ELF-1 (cell line): ENCODE data around the gene TTLL12.

Experiments
- DNase-seq: peaks from one replicate; pipeline ENCODE4 v3.0.0-alpha.2; 2016; ENCODE audit warnings: low read depth, low spot score

Gene TTLL12

GRCh38 chr22:43199541-43199940 lies 12.6 kb upstream of the TTLL12 start:
- DNase-seq = no peak

DNA sequence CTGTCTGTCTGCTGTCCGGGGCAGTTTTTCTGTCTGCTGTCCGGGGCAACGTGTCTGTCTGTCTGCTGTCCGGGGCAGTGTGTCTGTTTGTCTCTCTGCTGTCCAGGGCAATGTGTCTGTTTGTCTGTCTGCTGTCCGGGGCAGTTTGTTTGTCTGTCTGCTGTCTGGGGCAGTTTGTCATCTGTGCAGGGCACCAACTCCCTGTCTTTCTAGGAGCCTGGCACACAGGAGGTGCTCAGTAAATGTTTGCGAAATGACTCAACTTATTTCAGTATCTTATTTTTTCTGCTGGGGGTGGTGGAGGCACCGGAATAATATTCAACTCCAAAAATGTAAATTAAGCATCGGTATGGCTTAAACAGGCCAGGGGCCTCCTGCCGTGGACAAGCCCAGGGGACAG lies 12.0 kb upstream of the TTLL12 start:
- DNase-seq = no peak

DNA sequence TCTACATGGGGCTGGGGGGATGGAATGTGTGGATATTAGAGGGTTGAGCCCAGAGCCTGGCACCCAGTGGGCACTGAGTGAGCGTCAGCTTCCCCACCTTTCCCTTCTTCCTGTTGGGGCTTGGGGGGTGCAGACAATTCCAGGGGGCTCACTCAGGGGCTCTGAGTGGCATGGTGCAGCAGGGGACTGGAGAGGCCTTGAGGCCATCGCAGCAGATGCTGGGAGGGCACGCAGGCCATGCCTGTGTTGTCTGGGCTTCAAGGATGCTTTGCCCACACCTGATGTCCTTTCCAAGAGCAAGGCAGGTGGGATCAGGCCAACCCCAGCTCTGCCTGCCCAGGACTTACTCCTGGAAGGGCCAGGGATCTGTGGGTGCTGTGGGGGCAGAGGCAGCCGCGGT lies 11.2 kb upstream of the TTLL12 start:
- no peak for DNase-seq

DNA sequence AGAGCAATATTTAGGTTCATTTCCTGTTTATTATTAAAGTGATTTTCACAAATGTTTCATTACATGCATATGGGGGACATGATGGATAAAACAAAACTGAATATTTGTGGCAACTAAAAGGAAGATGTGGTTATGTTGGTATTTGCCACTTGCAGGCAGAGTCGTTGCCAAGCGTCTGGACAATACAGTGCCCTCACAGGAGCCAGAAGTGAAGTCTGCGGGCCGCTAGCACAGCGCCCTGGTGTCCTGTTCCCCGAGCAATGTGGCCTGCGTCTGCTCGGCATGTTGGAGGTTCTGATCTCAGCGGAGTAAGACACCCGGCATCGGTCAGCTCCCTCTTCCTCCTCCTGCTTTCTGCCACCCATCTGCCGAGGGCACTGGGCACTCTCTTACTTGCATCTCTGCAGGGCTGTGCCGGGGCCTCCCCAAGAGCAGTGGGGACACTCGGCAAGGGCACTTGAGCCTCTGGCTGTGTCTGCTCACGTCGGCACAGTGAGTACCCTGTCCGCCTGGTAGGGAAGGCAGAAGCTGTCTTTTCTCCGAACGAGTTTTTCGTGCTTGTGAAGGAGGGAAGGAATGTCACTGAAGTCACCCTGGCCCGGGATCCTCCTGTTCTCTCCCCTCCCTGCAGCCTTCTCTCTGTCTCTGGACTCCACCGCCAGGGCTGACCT lies 10.5 kb upstream of the TTLL12 start:
- DNase-seq = peak; percentile 57

DNA sequence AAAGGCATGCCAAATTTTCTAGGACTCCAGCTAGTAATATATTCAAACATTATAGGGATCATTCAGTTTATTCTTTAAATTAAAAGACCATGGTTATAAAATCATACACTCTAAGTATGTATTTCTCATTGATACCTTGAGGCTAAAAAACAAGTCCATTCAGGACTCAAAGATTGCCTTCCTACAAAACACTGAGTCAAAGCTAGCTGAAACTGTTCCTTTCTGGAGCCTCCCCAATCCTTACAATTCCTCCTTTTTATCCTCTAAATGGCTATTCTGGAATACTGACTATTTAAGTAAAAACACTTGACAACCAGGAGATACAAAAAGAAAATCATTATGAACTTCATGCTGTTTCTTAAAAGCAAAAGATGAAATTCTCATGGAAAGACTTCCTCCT lies 4.9 kb upstream of the TTLL12 start:
- DNase-seq = no peak

- DNase-seq = peak; percentile 40
Measured at GRCh38 chr22:43188829-43189545, 2.1 kb upstream of the TTLL12 start.

DNA sequence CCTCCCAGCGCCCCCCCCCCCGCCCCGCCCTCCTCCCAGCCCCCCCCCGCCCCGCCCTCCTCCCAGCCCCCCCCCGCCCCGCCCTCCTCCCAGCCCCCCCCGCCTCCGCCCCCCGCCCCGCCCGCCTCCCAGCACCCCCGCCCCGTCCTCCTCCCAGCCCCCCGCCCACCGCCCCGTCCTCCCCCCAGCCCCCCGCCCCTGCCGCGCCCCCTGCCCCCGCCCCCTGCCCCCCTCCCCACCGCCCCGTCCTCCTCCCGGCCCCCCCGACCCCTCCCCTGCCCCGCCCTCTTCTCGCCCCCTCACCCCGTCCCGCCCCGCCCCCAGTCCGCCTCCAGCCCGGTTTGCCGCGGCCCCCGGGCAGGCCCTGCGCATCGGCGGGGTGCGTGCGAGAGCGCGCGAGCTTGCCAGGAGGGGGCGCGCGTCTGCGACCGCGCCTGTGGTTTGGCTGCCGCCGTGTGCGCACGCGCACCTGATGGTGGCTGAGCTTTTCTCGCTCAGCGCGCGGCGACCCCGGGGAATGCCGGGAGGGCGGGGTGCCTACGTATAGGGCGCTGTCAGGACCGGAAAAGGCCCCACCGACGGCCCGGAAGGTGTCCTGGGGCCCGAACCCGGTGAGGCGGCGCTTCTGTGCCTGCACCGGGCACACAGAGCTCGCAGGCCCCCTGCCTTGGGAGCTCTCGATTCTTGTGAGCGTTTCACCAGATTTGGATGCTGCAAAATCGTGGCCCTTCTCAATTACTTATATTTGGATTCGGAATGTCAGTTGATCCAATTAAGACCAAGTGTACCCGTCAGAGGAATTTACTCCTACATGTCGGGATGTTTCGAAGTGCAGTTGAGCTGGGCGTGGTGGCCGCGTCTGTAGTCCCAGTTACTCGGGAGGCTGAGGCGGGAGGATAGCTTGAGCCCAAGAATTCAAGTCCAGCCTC lies 501 bp upstream of the TTLL12 start:
- peak; percentile 98 for DNase-seq

GRCh38 chr22:43185860-43186261 lies 1.1 kb downstream of the TTLL12 start:
- DNase-seq = peak; percentile 42

- DNase-seq = no peak
Measured at GRCh38 chr22:43183496-43184277, 3.2 kb downstream of the TTLL12 start.

DNA sequence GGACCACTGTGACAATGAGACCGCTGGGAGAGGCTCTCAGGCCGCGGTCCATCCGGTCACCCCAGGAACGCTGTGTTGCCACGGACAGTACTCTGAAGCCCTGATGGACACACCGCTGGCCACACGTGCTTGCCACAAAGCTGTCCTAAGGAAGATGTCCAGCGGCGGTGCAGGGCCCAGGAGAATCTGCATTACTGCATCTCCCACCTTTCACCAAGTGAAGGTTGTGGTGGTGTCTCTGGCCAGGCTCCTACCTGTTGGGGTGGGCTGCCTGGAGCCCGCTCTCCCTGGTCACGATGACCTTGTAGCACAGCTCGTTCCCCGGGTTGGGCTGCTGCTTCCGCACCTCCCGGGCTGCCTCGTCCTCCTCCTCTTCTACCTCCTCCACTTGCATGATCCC lies 4.2 kb downstream of the TTLL12 start:
- DNase-seq = no peak

- DNase-seq = no peak
Measured at GRCh38 chr22:43182118-43182517, 4.8 kb downstream of the TTLL12 start.

DNA sequence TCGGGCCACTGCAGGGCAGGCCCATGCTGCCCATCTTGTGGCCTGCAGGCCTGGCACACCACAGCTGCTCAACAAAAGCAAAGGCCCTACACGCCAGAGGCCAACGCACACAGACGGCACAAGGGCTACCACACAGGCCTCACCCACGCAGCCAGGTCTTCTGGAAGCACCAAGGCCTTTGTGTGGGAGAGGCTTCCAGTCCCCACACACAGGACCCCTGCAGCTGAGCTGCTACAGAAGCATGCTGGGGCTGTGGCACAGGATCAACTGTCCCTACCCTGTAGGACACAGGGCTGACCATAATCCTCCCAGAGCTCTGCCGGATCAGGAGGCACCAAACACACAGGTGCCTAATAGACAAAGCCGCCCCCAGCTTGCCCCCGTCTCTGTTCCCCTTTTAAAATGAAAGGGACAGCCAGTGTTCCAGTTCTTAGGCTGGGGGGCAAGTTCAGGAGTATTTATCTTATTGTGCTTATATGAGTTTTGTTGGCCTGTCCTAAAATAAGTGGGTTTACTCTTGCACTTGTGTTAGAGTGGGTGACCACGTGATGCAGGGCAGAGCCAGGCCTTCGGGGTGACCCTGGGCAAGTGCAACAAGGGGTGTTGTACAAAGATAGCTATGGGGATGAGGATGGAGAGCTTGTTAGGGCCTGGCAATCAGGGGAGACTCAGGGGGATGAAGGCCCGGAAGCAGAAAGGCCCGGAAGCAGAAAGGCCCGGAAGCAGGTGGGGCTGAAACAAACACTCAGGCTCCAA lies 5.4 kb downstream of the TTLL12 start:
- no peak for DNase-seq

DNA sequence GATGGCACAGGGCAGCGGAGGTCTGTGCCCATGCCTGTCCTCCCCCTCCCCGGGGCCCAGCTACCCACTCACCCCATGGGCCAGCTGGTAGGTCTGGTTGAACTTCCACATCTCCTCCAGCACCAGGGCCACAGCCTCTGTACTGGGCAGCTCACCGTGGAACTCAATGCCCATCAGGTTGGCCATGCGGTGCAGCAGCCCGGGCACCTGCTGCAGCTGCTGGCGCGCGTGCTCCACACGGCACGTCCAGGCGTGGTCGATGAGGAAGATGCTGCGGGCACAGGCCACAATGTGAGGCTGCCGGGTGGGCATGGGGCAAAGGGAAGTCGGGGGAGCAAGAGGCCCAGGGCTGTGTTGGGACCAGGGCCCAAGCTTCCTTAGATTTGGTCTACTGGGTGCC lies 6.3 kb downstream of the TTLL12 start:
- DNase-seq = no peak

- no peak for DNase-seq
Measured at GRCh38 chr22:43179911-43180195, 7.1 kb downstream of the TTLL12 start.

GRCh38 chr22:43179146-43179910 lies 7.6 kb downstream of the TTLL12 start:
- no peak for DNase-seq

GRCh38 chr22:43177479-43177878 lies 9.5 kb downstream of the TTLL12 start:
- DNase-seq = no peak

GRCh38 chr22:43176090-43176489 lies 10.8 kb downstream of the TTLL12 start:
- DNase-seq = no peak

GRCh38 chr22:43174941-43175531 lies 11.9 kb downstream of the TTLL12 start:
- no peak for DNase-seq

GRCh38 chr22:43173976-43174720 lies 12.8 kb downstream of the TTLL12 start:
- DNase-seq = no peak
